Spleen (tissue), 11 donors: ENCODE measurements around the gene SUPT5H. TPM values are rescaled to one million over a fixed set of nuclear protein-coding genes. Genes with fewer than 3 reads are reported as not detected.

Experiments used
- DNase-seq: peaks from one replicate; pipeline ENCODE4 v3.0.0-alpha.2; 2020
- H3K27ac ChIP-seq, 8 donors: fragments of 200-600 bp; sonication (generic) in 7 of 8; 1 replicate in 4 of 8; 2 replicates in 4 of 8; pipeline versions ENCODE4 v1.5.0 to v1.8.0; 2016 to 2021; ENCODE audit warnings: inconsistent platforms in 4 of 8, mild to moderate bottlenecking in 4 of 8, moderate library complexity in 1 of 8
- H3K27me3 ChIP-seq, 7 donors: fragments of 200-600 bp; sonication (generic) in 6 of 7; replicated peaks in 1 of 7; 1 replicate in 4 of 7; 2 replicates in 3 of 7; pipeline versions ENCODE4 v1.5.0 to v1.8.0; 2016 to 2021; ENCODE audit warnings: inconsistent platforms in 3 of 7, mild to moderate bottlenecking in 1 of 7
- H3K36me3 ChIP-seq, 6 donors: fragments of 200-600 bp; sonication (generic) in 5 of 6; 1 replicate in 4 of 6; 2 replicates in 2 of 6; pipeline versions ENCODE4 v1.5.0 to v1.8.0; 2016 to 2021; ENCODE audit warnings: inconsistent platforms in 2 of 6
- H3K4me1 ChIP-seq, 6 donors: fragments of 200-600 bp; sonication (generic) in 5 of 6; 1 replicate in 3 of 6; 2 replicates in 3 of 6; pipeline versions ENCODE4 v1.5.0 to v1.8.0; 2016 to 2021; ENCODE audit warnings: inconsistent platforms in 3 of 6
- H3K4me3 ChIP-seq, 8 donors: fragments of 200-600 bp; sonication (generic) in 7 of 8; 1 replicate in 4 of 8; 2 replicates in 4 of 8; pipeline versions ENCODE4 v1.5.0 to v1.8.0; 2016 to 2021; ENCODE audit warnings: inconsistent platforms in 4 of 8, mild to moderate bottlenecking in 4 of 8, moderate library complexity in 2 of 8
- H3K9me3 ChIP-seq, 8 donors: fragments of 200-600 bp; sonication (generic) in 7 of 8; 1 replicate in 4 of 8; 2 replicates in 4 of 8; pipeline versions ENCODE4 v1.5.0 to v1.8.0; 2016 to 2021; ENCODE audit warnings: inconsistent platforms in 4 of 8
- CTCF ChIP-seq, 11 experiments: fragments of 200-600 bp in 7 of 11; fragments of 450-650 bp in 4 of 11; sonication (generic) in 4 of 11; IDR thresholded peaks in 8 of 11; conservative IDR thresholded peaks in 3 of 11; 1 replicate in 7 of 11; 2 replicates in 4 of 11; pipeline versions ENCODE4 v1.4.0 to v1.8.0; 2016 to 2021; ENCODE audit warnings: antibody characterized with exemption in 11 of 11, inconsistent platforms in 4 of 11, mild to moderate bottlenecking in 1 of 11
- POLR2A ChIP-seq, 3 donors: fragments of 450-650 bp; IDR thresholded peaks; one replicate each; pipeline ENCODE4 v1.5.1; 2017; ENCODE audit warnings: antibody characterized with exemption in 3 of 3, mild to moderate bottlenecking in 1 of 3
- POLR2AphosphoS5 ChIP-seq, 3 donors: sonication (generic); formaldehyde crosslinking; IDR thresholded peaks; one replicate each; pipeline ENCODE4 v1.5.1; 2017; ENCODE audit warnings: antibody characterized with exemption in 3 of 3
- WGBS, 5 donors: extraction: QIAGEN DNeasy Blood & Tissue Kit in 3 of 5; methylation state at CpG; one replicate each; pipeline versions ENCODE4 v1.1.5 to v1.1.7; 2013 to 2018; 5-methylcytosine and 5-hydroxymethylcytosine counted together
- intact Hi-C: fragments of 100-400 bp; cut with DNase I; formaldehyde crosslinking; loops from one replicate; pipeline ENCODE4 v1.15.0; 2023; ENCODE audit warnings: low total_unique reads
- polyA plus RNA-seq, 3 donors: library from polyadenylated mRNA; stranded (reverse); fragments of 200-250 nt; gene quantifications; one replicate each; pipeline ENCODE4 v1.2.1, GENCODE V29; 2013
- total RNA-seq, 7 donors: library from RNA; depleted of rRNA in 3 of 7; stranded (reverse); fragments of >200 nt in 3 of 7; fragmentation: NEBNext Ultra II Directional in 4 of 7; extraction: Animal tissue kit (Norgen Biotek cat#: 25700) in 4 of 7; gene quantifications; one replicate each; pipeline versions ENCODE4 v1.1.0 to v1.2.1, GENCODE V29; 2016 to 2021
- donor health status: healthy with polysubstance abuse.
- donor health status: DM: no; HTN: no; CAD: no; lungs with moderate emphysema.
- donor health status: DM: no; HTN: no; CAD: no.
- donor health status: Bipolar disorder and iron deficiency.
- donor health status: healthy.
- donor health status: DM: no; HTN: no; CAD: no.
- donor health status: DM: yes; HTN: yes; CAD: no.

SUPT5H gene
- total and polyA plus RNA-seq, 10 donors = 95.8 to 225 (median 109) TPM

- intact Hi-C loops = no loop called here
- no peak for DNase-seq
- H3K9me3 ChIP-seq = no peaks in the 10 kb centered on the region
- no peaks in the 10 kb centered on the region for H3K27me3 ChIP-seq
- H3K4me3 ChIP-seq = peak overlapping the region; percentile 54 to 97 (median 92)
- H3K36me3 ChIP-seq = peaks cover 0 to 40% (median 28%) of the 10 kb centered on the region in 6 donors
- 32 to 63% (median 49%) methylated on average over 10 of the region's 10 CpGs for WGBS, 5 donors
- H3K4me1 ChIP-seq = peaks cover 21 to 67% (median 48%) of the 10 kb centered on the region in 6 donors
- peak overlapping the region in 7 of 8 donors; percentile 20 to 94 (median 92) for H3K27ac ChIP-seq
- no peak for TF ChIP-seq POLR2A (IDR thresholded peaks at IDR 0.05)
- TF ChIP-seq CTCF (IDR thresholded peaks at IDR 0.05 in 8 of 11, conservative IDR thresholded peaks at IDR 0.05 in 3 of 11) = no peak
- no peak for TF ChIP-seq POLR2AphosphoS5 (IDR thresholded peaks at IDR 0.05)
These were observed 11.0 kb upstream of the SUPT5H start for GRCh38 chr19:39434123-39435076.

GRCh38 chr19:39435499-39436349 is 9.7 kb upstream of the SUPT5H start, which contains the start of gene RPS16:
Gene RPS16, minus strand, starts transcription at chr19:39435949. Its CDS starts 54 bp downstream, at chr19:39435895.
- H3K36me3 ChIP-seq = peaks cover 0 to 40% (median 28%) of the 10 kb centered on the region in 6 donors
- H3K27ac ChIP-seq = peak within 1 kb of the TSS; percentile 51 to 94 (median 91)
- DNase-seq = peak; percentile 100
- WGBS, 5 donors = 0 to 1% (median 0%) methylated on average over 46 to 61 of the region's 61 CpGs
- H3K27me3 ChIP-seq = no peaks in the 10 kb centered on the region
- H3K4me1 ChIP-seq = peaks cover 21 to 72% (median 53%) of the 10 kb centered on the region in 6 donors
- intact Hi-C loops = no loop called here
- TF ChIP-seq POLR2A (IDR thresholded peaks at IDR 0.05) (peak; percentile 68 to 88 (median 82)), POLR2AphosphoS5 (IDR thresholded peaks at IDR 0.05) (peak; percentile 99 to 100 (median 100)), CTCF (IDR thresholded peaks at IDR 0.05 in 8 of 11, conservative IDR thresholded peaks at IDR 0.05 in 3 of 11) (peak in 3 of 11 experiments; percentile 13 to 37 (median 34))
- peak within 1 kb of the TSS; percentile 54 to 97 (median 92) for H3K4me3 ChIP-seq
- H3K9me3 ChIP-seq = no peaks in the 10 kb centered on the region

GRCh38 chr19:39436350-39436716 is 9.0 kb upstream of the SUPT5H start:
- Histone ChIP-seq H3K36me3 (peaks cover 0 to 36% (median 28%) of the 10 kb centered on the region in 6 donors), H3K27ac (peak overlapping the region; percentile 51 to 94 (median 91)), H3K9me3 (no peaks in the 10 kb centered on the region), H3K4me3 (peak overlapping the region in 7 of 8 donors; percentile 82 to 97 (median 92)), H3K27me3 (no peaks in the 10 kb centered on the region), H3K4me1 (peaks cover 16 to 71% (median 48%) of the 10 kb centered on the region in 6 donors)
- intact Hi-C loops = no loop called here
- DNase-seq = no peak
- WGBS, 5 donors = 7 to 21% (median 20%) methylated on average over 2 of the region's 2 CpGs
- TF ChIP-seq CTCF (IDR thresholded peaks at IDR 0.05 in 8 of 11, conservative IDR thresholded peaks at IDR 0.05 in 3 of 11) = no peak
- no peak for TF ChIP-seq POLR2AphosphoS5 (IDR thresholded peaks at IDR 0.05)
- no peak for TF ChIP-seq POLR2A (IDR thresholded peaks at IDR 0.05)
